Erythroblast (primary cell): ENCODE measurements around the gene TENT4B.

Experiments used
- GATA1 ChIP-seq: IDR thresholded peaks from 2 replicates; pipeline ENCODE4 v1.6.1; 2011; ENCODE audit warnings: low read depth, mild to moderate bottlenecking, control low read depth, low read length, moderate library complexity
- POLR2A ChIP-seq: IDR thresholded peaks from 2 replicates; pipeline ENCODE4 v1.6.1; 2011; ENCODE audit warnings: mild to moderate bottlenecking, low read length

DNA sequence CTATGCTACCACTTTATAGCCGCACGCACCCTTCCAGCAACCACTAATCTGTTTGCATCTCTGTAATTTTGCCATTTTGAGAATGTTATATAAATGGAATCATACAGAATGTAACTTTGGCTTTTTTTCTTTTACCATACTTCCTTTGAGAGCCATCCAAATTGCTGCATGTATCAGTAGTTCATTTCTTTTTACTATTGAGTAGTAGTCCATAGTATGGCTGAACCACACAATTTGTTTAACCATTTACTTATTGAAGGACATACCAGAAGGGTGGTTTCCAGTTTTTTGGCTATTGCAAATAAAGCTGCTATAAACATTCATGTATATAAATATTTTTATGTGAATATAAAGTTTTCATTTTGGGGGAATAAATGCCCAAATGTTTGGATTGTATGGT is 8.8 kb downstream of the TENT4B start:
- TF ChIP-seq POLR2A: no peak
- no peak for TF ChIP-seq GATA1
